GM10266 (cell line): ENCODE measurements around the gene HID1.
A peak's percentile ranks its signal among the peaks of the same experiment; 100 is the strongest.
"Not testable (repeated sequence)": the region's sequence is repeated elsewhere in the genome, so short reads cannot be mapped to it uniquely, and the experiment has no call there.

ENCODE experiments used
- DNase-seq: peaks from one replicate; pipeline ENCODE4 v3.0.0; 2012; ENCODE audit errors: extremely low spot score
- CTCF ChIP-seq: IDR thresholded peaks from 2 replicates; pipeline ENCODE4 v1.5.1; 2012; ENCODE audit warnings: mild to moderate bottlenecking, low read depth; ENCODE audit not compliant: control insufficient read depth, insufficient read depth; ENCODE audit errors: missing control alignments

HID1 gene

GRCh38 chr17:74986206-74986576 lies 13.6 kb upstream of the HID1 start:
- no peak for TF ChIP-seq CTCF
- no peak for DNase-seq

DNA sequence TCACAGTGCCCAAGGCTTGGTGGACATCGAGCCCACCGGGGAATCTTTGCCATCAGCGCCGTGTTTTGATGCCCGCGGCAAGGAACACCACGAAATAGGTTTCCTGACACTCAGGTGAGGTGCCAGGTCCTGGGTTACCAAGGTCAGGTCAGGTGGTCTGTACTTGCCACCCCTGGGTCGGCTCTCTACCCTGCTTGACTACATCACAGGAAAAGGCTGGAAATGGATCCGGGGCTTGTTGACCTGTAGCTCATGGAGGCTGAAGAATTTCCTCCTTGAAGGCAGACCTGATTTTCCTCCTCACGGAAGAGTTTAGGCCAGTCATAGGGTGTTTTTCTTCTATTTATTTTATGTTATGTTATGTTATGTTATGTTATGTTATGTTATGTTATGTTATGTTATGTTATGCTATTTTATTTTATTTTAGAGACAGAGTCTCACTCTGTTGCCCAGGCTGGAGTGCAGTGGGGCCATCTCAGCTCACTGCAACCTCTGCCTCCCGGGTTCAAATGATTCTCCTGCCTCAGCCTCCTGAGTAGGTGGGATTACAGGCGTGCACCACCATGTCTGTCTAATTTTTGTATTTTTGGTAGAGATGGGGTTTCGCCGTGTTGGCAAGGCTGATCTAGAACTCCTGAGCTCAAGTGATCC lies 10.2 kb upstream of the HID1 start:
- not testable (repeated sequence) for DNase-seq

DNA sequence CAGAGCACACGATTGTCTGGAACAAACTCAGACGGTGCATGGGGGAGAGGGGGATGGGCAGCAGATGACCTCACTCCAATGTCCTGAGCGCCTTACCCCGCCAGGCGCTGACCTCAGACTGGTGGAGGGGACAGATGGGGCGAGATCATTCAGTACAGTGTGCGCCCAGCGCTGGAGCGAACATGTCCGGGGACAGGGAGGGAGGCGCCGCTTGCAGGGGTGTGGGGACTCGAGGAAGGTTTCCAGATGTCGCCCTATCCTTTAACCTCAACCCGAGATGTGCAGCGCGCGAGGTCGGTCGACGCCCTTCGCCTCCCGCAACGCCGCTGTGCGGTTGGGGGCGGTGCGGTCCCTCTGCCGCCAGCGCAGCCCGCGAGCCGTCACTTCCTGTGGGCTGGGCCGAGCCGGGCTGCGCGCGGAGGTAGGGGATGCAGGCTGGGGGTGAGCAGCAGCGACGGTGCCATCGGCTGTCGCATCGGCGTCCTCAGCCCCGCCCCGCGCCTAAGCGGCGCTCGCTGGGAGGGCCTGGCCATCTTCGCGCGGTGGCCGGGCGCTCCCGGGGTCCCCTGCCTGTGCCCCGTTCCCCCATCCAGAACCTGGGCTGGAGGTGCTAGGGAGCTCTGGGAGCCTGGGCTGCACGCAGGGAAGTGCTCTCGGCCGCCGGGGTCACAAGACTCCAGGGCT lies 9.6 kb upstream of the HID1 start:
- DNase-seq: peak; percentile 79
- TF ChIP-seq CTCF: no peak

DNA sequence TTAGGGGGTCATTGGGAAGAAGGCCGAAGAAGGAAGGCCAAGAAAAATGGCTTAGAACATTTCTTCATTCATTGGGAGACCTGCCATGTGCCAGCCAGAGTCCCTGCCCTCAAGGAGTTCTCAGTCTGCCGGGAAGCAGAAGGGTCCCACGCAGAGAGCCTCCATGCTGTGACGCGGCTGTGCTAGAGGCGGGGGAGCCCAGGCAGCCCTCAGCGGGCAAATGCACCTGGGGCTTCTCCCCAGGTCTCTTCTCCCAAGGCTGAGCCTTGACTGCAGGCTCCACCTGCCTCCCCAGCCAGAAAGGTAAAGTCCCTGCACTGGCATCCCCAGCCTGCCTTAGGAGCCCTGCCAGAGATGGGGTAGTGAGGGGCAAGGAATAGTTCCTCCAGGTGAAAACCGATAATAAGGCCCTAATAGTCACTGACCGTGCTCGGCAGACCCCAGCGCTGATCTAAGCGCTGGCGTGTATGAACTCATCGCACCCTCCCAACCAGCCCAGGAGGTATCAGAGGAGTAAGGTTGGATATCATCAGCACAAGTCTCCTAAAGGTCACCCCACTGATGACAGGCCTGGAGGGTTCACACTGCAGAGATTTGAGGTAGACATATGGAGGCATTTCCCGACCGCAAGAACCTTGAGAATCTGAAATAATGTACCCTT lies 8.9 kb upstream of the HID1 start:
- no peak for TF ChIP-seq CTCF

GRCh38 chr17:74979408-74980146 lies 7.0 kb upstream of the HID1 start:
- DNase-seq: no peak

More for the DNA sequence above, 8.9 kb upstream of the HID1 start:
- no peak for DNase-seq

DNA sequence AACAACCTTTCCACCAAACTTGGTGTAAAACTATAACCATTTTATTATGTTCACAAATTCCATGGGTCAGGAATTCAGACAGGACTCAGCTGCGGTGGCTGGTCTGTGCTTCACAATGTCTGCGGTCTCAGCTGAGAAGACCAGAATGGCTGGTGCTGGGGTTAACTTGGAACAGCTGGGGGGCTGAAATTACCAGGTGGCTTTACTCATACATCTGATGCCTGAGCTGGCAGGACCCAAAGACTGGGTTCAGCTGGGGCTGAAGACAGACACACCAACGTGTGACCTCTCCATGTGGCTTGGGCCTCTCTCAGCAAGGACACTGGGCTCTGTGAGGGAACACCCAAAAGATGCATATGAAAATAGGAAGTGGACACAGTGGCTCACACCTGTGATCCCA lies 5.7 kb upstream of the HID1 start:
- no peak for DNase-seq
- no peak for TF ChIP-seq CTCF

More at GRCh38 chr17:74979408-74980146, 7.0 kb upstream of the HID1 start:
- TF ChIP-seq CTCF: no peak

- TF ChIP-seq CTCF: no peak
Measured at GRCh38 chr17:74977802-74978201, 5.2 kb upstream of the HID1 start.

More at GRCh38 chr17:74977802-74978201, 5.2 kb upstream of the HID1 start:
- DNase-seq: no peak
